Muscle layer of duodenum (tissue), 2 donors: Measurements from ENCODE around the gene DNAAF5.

Experiments used
- H3K27ac ChIP-seq: one replicate; pipeline ENCODE4 v1.7.0; 2013; ENCODE audit warnings: mild to moderate bottlenecking, low read length
- H3K27me3 ChIP-seq: one replicate; pipeline ENCODE4 v1.7.0; 2013; ENCODE audit warnings: low read depth, mild to moderate bottlenecking, control low read depth, low read length
- H3K36me3 ChIP-seq, 2 donors: one replicate each; pipeline ENCODE4 v1.7.0; 2013; ENCODE audit warnings: low read length in 2 of 2, control low read depth in 1 of 2, mild to moderate bottlenecking in 1 of 2; ENCODE audit not compliant: insufficient read depth in 2 of 2, control insufficient read depth in 1 of 2
- H3K4me1 ChIP-seq, 2 donors: one replicate each; pipeline ENCODE4 v1.7.0; 2013; ENCODE audit warnings: low read length in 2 of 2, mild to moderate bottlenecking in 2 of 2, control low read depth in 1 of 2, moderate library complexity in 1 of 2; ENCODE audit not compliant: insufficient read depth in 2 of 2, control insufficient read depth in 1 of 2
- H3K4me3 ChIP-seq, 2 donors: one replicate each; pipeline ENCODE4 v1.7.0; 2013; ENCODE audit warnings: low read length in 2 of 2, low read depth in 1 of 2, mild to moderate bottlenecking in 1 of 2
- H3K9me3 ChIP-seq, 2 donors: one replicate each; pipeline ENCODE4 v1.7.0; 2013; ENCODE audit warnings: low read length in 2 of 2, control low read depth in 1 of 2, mild to moderate bottlenecking in 1 of 2; ENCODE audit not compliant: control insufficient read depth in 1 of 2
- donor health status: healthy.

DNAAF5 gene

GRCh38 chr7:805261-805660, 78.8 kb downstream of the DNAAF5 start:
- H3K27ac ChIP-seq = no peak overlapping the region
- no peaks in the 10 kb centered on the region for H3K9me3 ChIP-seq
- H3K4me1 ChIP-seq = peaks cover 0 to 8% of the 10 kb centered on the region in 2 donors
- no peak overlapping the region for H3K4me3 ChIP-seq
- no peaks in the 10 kb centered on the region for H3K36me3 ChIP-seq
- no peaks in the 10 kb centered on the region for H3K27me3 ChIP-seq

DNA sequence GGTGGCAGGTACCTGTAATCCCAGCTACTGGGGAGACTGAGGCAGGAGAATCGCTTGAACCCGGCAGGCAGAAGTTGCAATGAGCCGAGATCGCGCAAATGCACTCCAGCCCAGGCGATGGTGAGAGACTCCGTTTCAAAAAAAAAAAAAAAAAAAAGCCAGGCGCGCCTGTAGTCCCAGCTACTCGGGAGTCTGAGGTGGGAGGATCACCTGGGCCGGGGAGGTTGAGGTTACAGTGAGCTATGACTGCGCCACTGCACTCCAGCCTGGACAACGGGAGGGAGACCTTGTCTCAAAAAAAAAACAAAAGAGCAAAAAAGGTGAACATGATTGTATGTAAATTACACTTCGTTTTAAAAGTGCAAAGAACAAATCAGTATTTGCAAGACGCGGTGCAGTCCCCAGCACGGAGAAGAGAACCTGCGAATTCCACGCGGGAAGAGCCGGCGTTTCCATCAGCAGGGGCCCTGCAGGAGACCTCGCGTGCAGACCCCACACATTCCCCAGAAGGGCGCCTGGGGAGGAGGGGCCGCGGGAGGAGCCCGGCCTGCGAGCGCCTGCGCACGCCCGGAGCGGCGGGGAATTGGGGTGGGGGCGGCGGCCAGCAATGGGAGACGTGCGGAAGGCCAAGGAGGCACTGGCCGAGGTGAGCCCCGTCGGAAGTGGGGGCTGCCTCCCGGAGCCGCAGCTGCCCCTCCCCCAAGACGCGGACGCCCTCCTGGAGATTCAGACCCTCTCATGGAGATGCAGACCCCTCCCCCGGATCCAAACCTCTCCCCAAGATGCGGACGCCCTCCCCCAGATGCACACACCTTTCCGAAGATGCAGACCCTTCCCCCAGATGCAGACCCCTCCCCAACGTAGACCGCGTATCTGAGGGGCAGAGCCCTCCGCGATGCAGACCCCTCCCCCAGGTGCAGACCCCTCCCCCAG, 89.1 kb downstream of the DNAAF5 start:
- Histone ChIP-seq H3K27ac (no peak overlapping the region), H3K4me3 (peak overlapping the region; percentile 37 to 58), H3K36me3 (peaks cover 0 to 4% of the 10 kb centered on the region in 2 donors)

GRCh38 chr7:816300-816750, 89.8 kb downstream of the DNAAF5 start:
- H3K4me1 ChIP-seq = peaks cover 22 to 57% of the 10 kb centered on the region in 2 donors

More for the DNA sequence above, 89.1 kb downstream of the DNAAF5 start:
- no peaks in the 10 kb centered on the region for H3K27me3 ChIP-seq
- H3K4me1 ChIP-seq = peaks cover 19 to 49% of the 10 kb centered on the region in 2 donors
- H3K9me3 ChIP-seq = no peaks in the 10 kb centered on the region

DNA sequence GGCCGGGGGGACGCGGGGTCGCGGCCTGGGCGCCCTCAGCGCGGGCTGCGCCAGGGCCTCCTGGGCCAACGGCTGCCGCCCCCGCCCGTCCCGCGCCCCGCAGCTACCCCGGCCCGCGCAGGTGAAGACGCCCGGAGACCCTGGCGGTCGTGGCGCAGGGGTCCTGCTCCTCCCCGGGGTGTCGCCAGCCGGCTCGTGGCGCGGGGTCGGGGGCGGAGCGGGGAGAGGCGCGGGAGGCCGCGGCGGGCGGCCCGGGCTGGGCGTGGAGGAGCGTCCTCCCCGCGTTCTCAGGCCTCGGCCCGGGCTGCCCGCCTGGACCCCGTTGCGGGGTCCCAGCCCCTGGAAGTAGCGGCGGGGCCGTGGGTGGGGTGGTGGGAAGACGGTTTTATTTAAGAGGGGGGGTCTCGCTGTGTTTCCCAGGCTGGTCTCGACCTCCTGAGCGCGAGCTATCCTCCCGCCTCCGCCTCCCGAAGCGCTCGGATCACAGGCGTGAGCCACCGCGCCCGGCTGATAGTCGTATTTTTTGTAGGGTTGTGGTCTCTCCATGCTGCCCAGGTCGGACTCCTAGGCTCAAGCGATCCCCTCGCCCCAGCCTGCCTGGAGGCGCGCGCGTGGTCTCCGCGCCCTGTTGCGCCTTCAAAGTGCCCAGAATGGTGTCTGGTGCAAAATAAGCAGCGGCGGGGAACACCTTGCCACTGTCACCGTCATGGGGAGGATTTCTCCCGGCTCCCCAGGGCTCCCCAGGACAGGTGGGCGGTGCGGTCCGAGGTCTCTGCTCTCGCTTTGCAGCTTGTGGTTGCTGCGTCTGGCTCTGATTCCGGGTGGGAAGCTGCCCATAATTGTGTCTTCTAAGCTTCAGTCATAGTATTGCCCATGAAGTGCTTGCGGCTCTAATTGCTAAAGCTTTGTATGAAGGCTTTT, 90.5 kb downstream of the DNAAF5 start:
- Histone ChIP-seq H3K27me3 (no peaks in the 10 kb centered on the region), H3K27ac (peak overlapping the region; percentile 75), H3K4me1 (peaks cover 26 to 58% of the 10 kb centered on the region in 2 donors), H3K9me3 (no peaks in the 10 kb centered on the region), H3K36me3 (peaks cover 0 to 4% of the 10 kb centered on the region in 2 donors), H3K4me3 (peak overlapping the region; percentile 82 to 86)

More at GRCh38 chr7:816300-816750, 89.8 kb downstream of the DNAAF5 start:
- Histone ChIP-seq H3K27me3 (no peaks in the 10 kb centered on the region), H3K4me3 (peak overlapping the region in 1 of 2 donors; percentile 58), H3K9me3 (no peaks in the 10 kb centered on the region), H3K27ac (no peak overlapping the region), H3K36me3 (peaks cover 0 to 4% of the 10 kb centered on the region in 2 donors)

DNA sequence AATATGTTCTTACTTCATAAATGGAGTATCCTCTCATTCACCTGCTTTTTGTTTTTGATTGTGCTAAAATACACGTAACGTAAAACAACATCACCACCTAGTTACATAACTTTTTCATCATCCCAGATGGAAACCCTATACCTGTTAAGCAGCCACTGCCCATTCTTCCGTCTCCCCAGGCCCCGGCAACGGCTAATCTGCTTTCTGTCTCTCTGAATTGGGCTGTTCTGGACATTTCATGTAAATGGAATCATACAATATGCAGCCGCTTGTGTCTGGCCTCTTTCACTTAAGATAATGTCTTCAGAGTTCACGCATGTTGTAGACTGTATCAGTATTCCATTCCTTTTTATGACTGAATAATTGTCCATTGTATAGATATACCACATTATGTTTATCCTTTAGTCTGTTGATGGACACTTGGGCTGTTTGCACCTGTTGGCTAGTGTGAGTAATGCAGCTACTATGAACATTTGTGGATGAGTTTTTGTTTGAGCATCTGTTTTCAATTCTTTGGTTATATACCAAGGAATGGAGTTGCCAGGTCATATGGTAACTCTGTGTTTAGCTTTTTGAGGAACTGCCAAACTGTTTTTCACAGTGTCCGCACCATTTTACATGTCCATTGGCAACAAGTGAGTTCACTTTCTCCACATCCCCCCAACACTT, 91.7 kb downstream of the DNAAF5 start:
- Histone ChIP-seq H3K27me3 (no peaks in the 10 kb centered on the region), H3K36me3 (no peaks in the 10 kb centered on the region), H3K4me3 (peak overlapping the region in 1 of 2 donors; percentile 86), H3K4me1 (peaks cover 25 to 62% of the 10 kb centered on the region in 2 donors), H3K9me3 (no peaks in the 10 kb centered on the region), H3K27ac (no peak overlapping the region)

- Histone ChIP-seq H3K36me3 (no peaks in the 10 kb centered on the region), H3K4me1 (peaks cover 30 to 68% of the 10 kb centered on the region in 2 donors), H3K9me3 (no peaks in the 10 kb centered on the region), H3K27ac (no peak overlapping the region), H3K27me3 (no peaks in the 10 kb centered on the region), H3K4me3 (no peak overlapping the region)
These were observed 93.8 kb downstream of the DNAAF5 start for GRCh38 chr7:820341-820740.

DNA sequence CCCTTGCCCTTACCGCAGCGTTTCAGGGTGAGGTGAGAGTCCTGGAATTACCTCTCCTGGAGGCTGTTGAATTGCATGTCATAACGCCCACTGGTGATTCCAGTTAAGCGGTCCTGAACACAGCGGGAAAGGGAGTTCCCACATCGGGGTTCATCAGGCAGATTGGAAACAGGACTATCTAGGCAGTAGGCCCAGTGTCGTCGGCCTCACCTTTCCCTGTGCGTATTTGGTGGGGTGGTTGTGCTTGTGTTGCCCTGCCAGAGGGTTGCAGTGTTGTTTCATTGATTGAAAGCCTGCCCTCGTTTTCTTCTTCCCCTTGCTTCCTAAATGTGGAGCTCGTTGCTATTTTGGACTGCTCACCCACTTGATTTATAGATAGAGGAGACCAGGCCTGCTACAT, 95.2 kb downstream of the DNAAF5 start:
- H3K9me3 ChIP-seq = no peaks in the 10 kb centered on the region
- no peaks in the 10 kb centered on the region for H3K36me3 ChIP-seq
- no peaks in the 10 kb centered on the region for H3K27me3 ChIP-seq
- H3K27ac ChIP-seq = peak overlapping the region; percentile 49
- H3K4me3 ChIP-seq = no peak overlapping the region
- H3K4me1 ChIP-seq = peaks cover 30 to 72% of the 10 kb centered on the region in 2 donors

DNA sequence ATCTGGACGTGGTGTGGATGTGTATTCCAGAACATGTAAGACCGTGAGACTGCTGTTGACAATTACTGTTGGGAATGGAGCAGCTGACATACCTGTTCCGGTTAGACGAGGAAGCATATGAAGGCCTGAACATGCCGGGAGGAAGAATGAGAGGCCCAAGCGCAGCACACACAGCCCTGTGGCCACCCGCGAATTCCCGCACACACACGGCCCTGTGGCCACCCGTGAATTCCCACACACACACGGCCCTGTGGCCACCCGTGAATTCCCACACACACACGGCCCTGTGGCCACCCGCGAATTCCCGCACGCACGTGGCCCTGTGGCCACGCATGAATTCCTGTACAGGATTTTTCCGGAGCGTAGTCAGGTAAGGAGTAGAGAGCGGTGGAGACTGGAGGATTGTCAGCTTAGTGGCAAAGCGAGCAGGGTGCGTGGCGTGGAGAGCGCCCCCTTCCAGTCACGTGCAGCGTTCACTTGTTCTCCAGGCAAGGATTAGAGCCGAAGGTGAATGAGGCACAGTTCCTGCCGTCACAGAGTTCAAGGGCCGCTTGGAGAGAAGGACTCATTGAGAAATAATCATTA, 96.3 kb downstream of the DNAAF5 start:
- Histone ChIP-seq H3K4me1 (peaks cover 25 to 68% of the 10 kb centered on the region in 2 donors), H3K4me3 (no peak overlapping the region), H3K36me3 (no peaks in the 10 kb centered on the region), H3K27ac (no peak overlapping the region), H3K27me3 (no peaks in the 10 kb centered on the region), H3K9me3 (no peaks in the 10 kb centered on the region)

DNA sequence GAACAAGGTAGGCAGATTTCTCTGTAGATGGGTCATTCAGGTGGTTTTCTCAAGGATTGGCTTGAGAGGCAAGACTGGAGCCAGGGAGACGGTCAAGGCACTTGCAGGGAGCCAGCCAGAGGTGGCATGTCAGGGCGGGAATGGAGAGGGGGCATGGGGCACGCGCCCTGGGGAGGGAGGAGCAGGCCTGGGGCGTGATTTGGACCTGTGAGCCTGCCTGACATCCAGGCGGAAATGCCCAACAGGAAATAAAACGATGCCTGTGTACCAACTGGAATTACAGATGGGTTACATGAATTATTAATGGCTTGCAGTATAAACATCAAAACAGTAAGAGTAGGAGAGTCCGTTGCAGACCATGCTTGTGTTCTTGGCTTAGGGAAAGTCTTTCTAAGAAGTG, 97.2 kb downstream of the DNAAF5 start:
- Histone ChIP-seq H3K36me3 (no peaks in the 10 kb centered on the region), H3K9me3 (no peaks in the 10 kb centered on the region), H3K27ac (no peak overlapping the region), H3K4me1 (peaks cover 22 to 62% of the 10 kb centered on the region in 2 donors), H3K27me3 (no peaks in the 10 kb centered on the region), H3K4me3 (no peak overlapping the region)

DNA sequence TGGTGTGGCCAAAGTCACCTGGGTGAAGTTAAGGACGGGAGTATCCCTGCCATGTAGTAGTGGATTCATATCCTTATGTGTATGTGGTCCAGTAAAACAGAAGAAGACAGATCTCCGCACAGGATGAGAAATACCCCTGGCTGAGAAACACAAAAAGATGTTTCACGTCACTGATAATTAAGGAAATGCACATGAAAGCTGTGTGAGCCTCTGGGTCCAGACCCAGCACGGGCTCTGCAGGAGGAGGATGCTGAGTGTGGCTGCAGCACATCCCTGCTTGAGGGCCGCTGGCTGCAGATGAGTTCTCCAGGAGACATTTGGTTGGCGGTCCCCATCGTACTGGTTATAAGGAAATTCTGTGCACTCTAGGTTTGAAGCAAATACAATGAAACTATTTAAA, 97.6 kb downstream of the DNAAF5 start:
- no peak overlapping the region for H3K4me3 ChIP-seq
- H3K27me3 ChIP-seq = no peaks in the 10 kb centered on the region
- H3K36me3 ChIP-seq = no peaks in the 10 kb centered on the region
- H3K27ac ChIP-seq = no peak overlapping the region
- H3K4me1 ChIP-seq = peaks cover 22 to 66% of the 10 kb centered on the region in 2 donors
- H3K9me3 ChIP-seq = no peaks in the 10 kb centered on the region
